ENCODE data around the gene ARHGAP26. TPM values are rescaled to one million over a fixed set of nuclear protein-coding genes. Genes with fewer than 3 reads are reported as not detected.
"Not testable (repeated sequence)": the region's sequence is repeated elsewhere in the genome, so short reads cannot be mapped to it uniquely, and the experiment has no call there.

Gene ARHGAP26
- total and polyA plus RNA-seq, 2 donors, result 15.1 to 16.2 TPM

GRCh38 chr5:142947427-142947709 lies 177.2 kb downstream of the ARHGAP26 start:
- no peaks in the 10 kb centered on the region for H3K36me3 ChIP-seq (ENCODE audit: control insufficient read depth in 2 of 2, insufficient read depth in 2 of 2, low read length in 1 of 2)
- H3K27ac ChIP-seq (ENCODE audit: low read depth in 1 of 2, low read length in 1 of 2), result no peak overlapping the region
- DNase-seq (ENCODE audit: low read depth in 6 of 9, low spot score in 9 of 9), result no peak
- no peaks in the 10 kb centered on the region for H3K27me3 ChIP-seq (ENCODE audit: control insufficient read depth in 2 of 2, insufficient read depth in 1 of 2, low read length in 1 of 2)
- H3K4me3 ChIP-seq (ENCODE audit: low read length in 2 of 2), result no peak overlapping the region
- H3K4me1 ChIP-seq (ENCODE audit: control insufficient read depth in 2 of 2, insufficient read depth in 2 of 2, low read length in 2 of 2), result peaks cover 6 to 7% of the 10 kb centered on the region in 2 donors
- no peaks in the 10 kb centered on the region for H3K9me3 ChIP-seq (ENCODE audit: control insufficient read depth in 2 of 2, insufficient read depth in 1 of 2, low read length in 1 of 2)

- Histone ChIP-seq H3K27ac (ENCODE audit: low read depth in 1 of 2, low read length in 1 of 2) (no peak overlapping the region), H3K4me1 (ENCODE audit: control insufficient read depth in 2 of 2, insufficient read depth in 2 of 2, low read length in 2 of 2) (peaks cover 6 to 7% of the 10 kb centered on the region in 2 donors), H3K4me3 (ENCODE audit: low read length in 2 of 2) (no peak overlapping the region), H3K36me3 (ENCODE audit: control insufficient read depth in 2 of 2, insufficient read depth in 2 of 2, low read length in 1 of 2) (no peaks in the 10 kb centered on the region), H3K9me3 (ENCODE audit: control insufficient read depth in 2 of 2, insufficient read depth in 1 of 2, low read length in 1 of 2) (no peaks in the 10 kb centered on the region), H3K27me3 (ENCODE audit: control insufficient read depth in 2 of 2, insufficient read depth in 1 of 2, low read length in 1 of 2) (no peaks in the 10 kb centered on the region)
- 93% methylated on average over 3 of the region's 3 CpGs for WGBS
- DNase-seq (ENCODE audit: low read depth in 6 of 9, low spot score in 9 of 9), result no peak
These were observed 182.1 kb downstream of the ARHGAP26 start for GRCh38 chr5:142952229-142952628.

DNA sequence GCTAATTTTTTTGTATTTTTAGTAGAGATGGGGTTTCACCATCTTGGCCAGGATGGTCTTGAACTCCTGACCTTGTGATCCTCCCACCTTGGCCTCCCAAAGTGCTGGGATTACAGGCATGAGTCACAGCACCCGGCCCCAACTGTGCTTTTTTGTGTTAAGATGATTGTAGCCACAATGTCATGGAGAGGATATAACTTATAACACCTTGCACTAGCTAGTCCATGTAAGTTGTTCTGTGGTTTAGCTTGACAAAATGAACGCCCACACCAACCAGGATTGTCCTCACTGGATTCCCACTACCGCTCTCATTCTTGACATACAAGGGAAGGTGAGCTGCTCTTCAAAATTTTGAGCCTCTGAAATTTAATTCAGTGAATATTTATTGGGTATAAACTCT lies 182.7 kb downstream of the ARHGAP26 start:
- not testable (repeated sequence) for H3K9me3 ChIP-seq (ENCODE audit: control insufficient read depth in 2 of 2, insufficient read depth in 1 of 2, low read length in 1 of 2); H3K4me3 ChIP-seq (ENCODE audit: low read length in 2 of 2); DNase-seq (ENCODE audit: low read depth in 6 of 9, low spot score in 9 of 9); H3K27ac ChIP-seq (ENCODE audit: low read depth in 1 of 2, low read length in 1 of 2); H3K27me3 ChIP-seq (ENCODE audit: control insufficient read depth in 2 of 2, insufficient read depth in 1 of 2, low read length in 1 of 2); H3K36me3 ChIP-seq (ENCODE audit: control insufficient read depth in 2 of 2, insufficient read depth in 2 of 2, low read length in 1 of 2); H3K4me1 ChIP-seq (ENCODE audit: control insufficient read depth in 2 of 2, insufficient read depth in 2 of 2, low read length in 2 of 2)
- 97% methylated on average over 3 of the region's 3 CpGs for WGBS

DNA sequence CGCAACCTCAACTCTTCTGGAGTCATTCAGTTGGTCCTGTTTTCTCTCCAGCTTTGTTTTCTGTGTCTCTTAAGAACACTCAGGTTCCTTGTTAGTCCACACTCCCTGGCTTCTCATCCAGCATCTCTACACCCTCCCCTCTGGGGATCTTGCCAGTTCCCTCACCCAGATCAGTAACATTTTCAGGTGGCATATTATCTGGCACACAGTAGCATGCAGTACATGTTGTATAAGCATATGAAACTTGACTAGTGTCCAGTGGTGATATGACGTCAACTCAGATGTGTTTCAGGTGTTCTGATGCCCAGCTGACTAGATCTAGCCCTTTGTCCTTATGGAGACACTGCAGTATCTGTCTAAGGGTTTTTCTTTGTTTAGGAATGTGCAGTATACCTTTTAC lies 184.3 kb downstream of the ARHGAP26 start:
- WGBS, result 96% methylated on average over 2 of the region's 2 CpGs

GRCh38 chr5:142955628-142956027 lies 185.5 kb downstream of the ARHGAP26 start:
- DNase-seq (ENCODE audit: low read depth in 6 of 9, low spot score in 9 of 9), result no peak
- H3K27me3 ChIP-seq (ENCODE audit: control insufficient read depth in 2 of 2, insufficient read depth in 1 of 2, low read length in 1 of 2), result no peaks in the 10 kb centered on the region
- no peaks in the 10 kb centered on the region for H3K4me1 ChIP-seq (ENCODE audit: control insufficient read depth in 2 of 2, insufficient read depth in 2 of 2, low read length in 2 of 2)
- WGBS, result 95% methylated on average over 1 of the region's 1 CpG
- H3K4me3 ChIP-seq (ENCODE audit: low read length in 2 of 2), result no peak overlapping the region
- no peak overlapping the region for H3K27ac ChIP-seq (ENCODE audit: low read depth in 1 of 2, low read length in 1 of 2)
- no peaks in the 10 kb centered on the region for H3K9me3 ChIP-seq (ENCODE audit: control insufficient read depth in 2 of 2, insufficient read depth in 1 of 2, low read length in 1 of 2)
- H3K36me3 ChIP-seq (ENCODE audit: control insufficient read depth in 2 of 2, insufficient read depth in 2 of 2, low read length in 1 of 2), result no peaks in the 10 kb centered on the region

More for the DNA sequence above, 184.3 kb downstream of the ARHGAP26 start:
- Histone ChIP-seq H3K27me3 (ENCODE audit: control insufficient read depth in 2 of 2, insufficient read depth in 1 of 2, low read length in 1 of 2) (no peaks in the 10 kb centered on the region), H3K4me3 (ENCODE audit: low read length in 2 of 2) (no peak overlapping the region), H3K4me1 (ENCODE audit: control insufficient read depth in 2 of 2, insufficient read depth in 2 of 2, low read length in 2 of 2) (peaks cover 5 to 6% of the 10 kb centered on the region in 2 donors), H3K27ac (ENCODE audit: low read depth in 1 of 2, low read length in 1 of 2) (no peak overlapping the region), H3K36me3 (ENCODE audit: control insufficient read depth in 2 of 2, insufficient read depth in 2 of 2, low read length in 1 of 2) (no peaks in the 10 kb centered on the region), H3K9me3 (ENCODE audit: control insufficient read depth in 2 of 2, insufficient read depth in 1 of 2, low read length in 1 of 2) (no peaks in the 10 kb centered on the region)
- no peak for DNase-seq (ENCODE audit: low read depth in 6 of 9, low spot score in 9 of 9)

DNA sequence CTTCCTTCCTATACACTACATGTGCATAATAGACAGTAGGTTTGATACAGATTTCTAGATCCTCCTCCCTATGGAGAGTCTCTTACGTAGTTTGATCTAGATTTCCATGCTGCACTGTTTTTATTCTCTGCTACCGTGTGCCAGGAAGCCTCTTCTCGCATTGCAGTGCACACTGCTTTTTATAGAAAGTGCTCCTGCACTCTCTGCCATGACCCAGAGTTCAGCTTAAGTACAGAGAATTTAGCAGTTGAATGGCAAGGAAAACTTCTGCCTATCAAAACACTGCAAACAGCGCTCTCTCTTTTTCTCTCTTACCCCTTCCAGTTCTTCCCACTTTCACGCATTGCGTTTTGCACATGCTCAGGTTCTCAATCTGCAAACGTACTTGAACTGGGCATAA lies 187.4 kb downstream of the ARHGAP26 start:
- H3K4me1 ChIP-seq (ENCODE audit: control insufficient read depth in 2 of 2, insufficient read depth in 2 of 2, low read length in 2 of 2), result no peaks in the 10 kb centered on the region
- no peak overlapping the region for H3K27ac ChIP-seq (ENCODE audit: low read depth in 1 of 2, low read length in 1 of 2)
- WGBS, result 96% methylated on average over 7 of the region's 7 CpGs
- no peaks in the 10 kb centered on the region for H3K27me3 ChIP-seq (ENCODE audit: control insufficient read depth in 2 of 2, insufficient read depth in 1 of 2, low read length in 1 of 2)
- no peak overlapping the region for H3K4me3 ChIP-seq (ENCODE audit: low read length in 2 of 2)
- H3K9me3 ChIP-seq (ENCODE audit: control insufficient read depth in 2 of 2, insufficient read depth in 1 of 2, low read length in 1 of 2), result no peaks in the 10 kb centered on the region
- H3K36me3 ChIP-seq (ENCODE audit: control insufficient read depth in 2 of 2, insufficient read depth in 2 of 2, low read length in 1 of 2), result peaks cover 0 to 3% of the 10 kb centered on the region in 2 donors
- DNase-seq (ENCODE audit: low read depth in 6 of 9, low spot score in 9 of 9), result no peak

- H3K36me3 ChIP-seq (ENCODE audit: control insufficient read depth in 2 of 2, insufficient read depth in 2 of 2, low read length in 1 of 2), result peaks cover 0 to 3% of the 10 kb centered on the region in 2 donors
- no peak overlapping the region for H3K4me3 ChIP-seq (ENCODE audit: low read length in 2 of 2)
- DNase-seq (ENCODE audit: low read depth in 6 of 9, low spot score in 9 of 9), result no peak
- no peaks in the 10 kb centered on the region for H3K4me1 ChIP-seq (ENCODE audit: control insufficient read depth in 2 of 2, insufficient read depth in 2 of 2, low read length in 2 of 2)
- 96% methylated on average over 1 of the region's 1 CpG for WGBS
- H3K9me3 ChIP-seq (ENCODE audit: control insufficient read depth in 2 of 2, insufficient read depth in 1 of 2, low read length in 1 of 2), result no peaks in the 10 kb centered on the region
- no peak overlapping the region for H3K27ac ChIP-seq (ENCODE audit: low read depth in 1 of 2, low read length in 1 of 2)
- no peaks in the 10 kb centered on the region for H3K27me3 ChIP-seq (ENCODE audit: control insufficient read depth in 2 of 2, insufficient read depth in 1 of 2, low read length in 1 of 2)
These were observed 188.9 kb downstream of the ARHGAP26 start for GRCh38 chr5:142958944-142959682.

DNA sequence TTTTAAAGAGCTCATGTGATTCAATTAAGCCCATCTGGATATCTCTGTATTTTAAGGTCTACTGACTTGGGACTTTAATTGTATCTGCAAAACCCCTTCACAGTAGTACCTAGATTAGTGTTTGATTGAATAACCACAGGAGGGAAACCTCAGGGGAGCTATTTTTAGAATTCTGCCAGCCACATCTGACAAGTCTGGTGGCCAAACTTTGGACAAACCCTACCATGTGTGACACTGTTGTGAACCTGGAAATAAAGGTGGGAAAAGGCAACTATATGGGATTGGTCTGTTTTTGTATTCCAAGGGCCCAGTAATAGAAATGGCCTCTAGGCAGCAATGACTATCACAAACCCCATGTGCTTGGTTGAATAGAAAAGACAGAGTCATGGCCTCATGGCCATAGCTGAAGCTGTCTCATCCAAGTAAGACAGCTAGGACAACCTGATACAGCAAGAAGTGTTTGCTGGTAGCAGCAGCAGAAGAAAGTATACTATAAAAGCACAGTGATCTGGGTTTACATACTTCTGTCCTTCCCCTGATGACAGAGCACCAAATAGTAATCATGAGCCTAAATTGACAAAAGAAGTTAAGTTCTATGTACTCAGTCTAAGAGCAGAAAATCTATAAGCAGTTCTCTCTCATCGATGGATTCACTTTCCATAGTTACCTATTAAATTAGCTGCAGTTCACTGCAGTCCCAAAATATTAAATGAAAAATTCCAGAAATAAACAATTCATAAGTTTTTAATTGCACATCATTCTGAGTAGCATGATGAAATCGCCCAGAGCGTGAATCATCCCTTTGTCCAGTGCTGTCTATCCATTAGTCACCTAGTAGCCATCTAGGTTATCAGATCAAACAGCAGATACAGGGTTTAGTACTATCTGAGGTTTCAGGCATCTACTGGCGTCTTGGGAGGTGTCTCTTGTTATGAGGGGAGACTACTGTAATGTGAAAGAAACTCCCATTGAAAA lies 189.8 kb downstream of the ARHGAP26 start:
- WGBS, result 99% methylated on average over 4 of the region's 4 CpGs
- H3K27ac ChIP-seq (ENCODE audit: low read depth in 1 of 2, low read length in 1 of 2), result no peak overlapping the region

GRCh38 chr5:142961440-142962173 lies 191.4 kb downstream of the ARHGAP26 start:
- H3K9me3 ChIP-seq (ENCODE audit: control insufficient read depth in 2 of 2, insufficient read depth in 1 of 2, low read length in 1 of 2), result no peaks in the 10 kb centered on the region
- H3K27me3 ChIP-seq (ENCODE audit: control insufficient read depth in 2 of 2, insufficient read depth in 1 of 2, low read length in 1 of 2), result no peaks in the 10 kb centered on the region
- H3K4me3 ChIP-seq (ENCODE audit: low read length in 2 of 2), result no peak overlapping the region
- H3K4me1 ChIP-seq (ENCODE audit: control insufficient read depth in 2 of 2, insufficient read depth in 2 of 2, low read length in 2 of 2), result no peaks in the 10 kb centered on the region
- no peak overlapping the region for H3K27ac ChIP-seq (ENCODE audit: low read depth in 1 of 2, low read length in 1 of 2)
- peaks cover 0 to 3% of the 10 kb centered on the region in 2 donors for H3K36me3 ChIP-seq (ENCODE audit: control insufficient read depth in 2 of 2, insufficient read depth in 2 of 2, low read length in 1 of 2)
- WGBS, result 98% methylated on average over 5 of the region's 5 CpGs
- no peak for DNase-seq (ENCODE audit: low read depth in 6 of 9, low spot score in 9 of 9)

More for the DNA sequence above, 189.8 kb downstream of the ARHGAP26 start:
- H3K36me3 ChIP-seq (ENCODE audit: control insufficient read depth in 2 of 2, insufficient read depth in 2 of 2, low read length in 1 of 2), result peaks cover 0 to 3% of the 10 kb centered on the region in 2 donors
- no peaks in the 10 kb centered on the region for H3K9me3 ChIP-seq (ENCODE audit: control insufficient read depth in 2 of 2, insufficient read depth in 1 of 2, low read length in 1 of 2)
- H3K4me1 ChIP-seq (ENCODE audit: control insufficient read depth in 2 of 2, insufficient read depth in 2 of 2, low read length in 2 of 2), result no peaks in the 10 kb centered on the region
- no peak for DNase-seq (ENCODE audit: low read depth in 6 of 9, low spot score in 9 of 9)
- H3K4me3 ChIP-seq (ENCODE audit: low read length in 2 of 2), result no peak overlapping the region
- no peaks in the 10 kb centered on the region for H3K27me3 ChIP-seq (ENCODE audit: control insufficient read depth in 2 of 2, insufficient read depth in 1 of 2, low read length in 1 of 2)
